RPMI8226 (cell line): ENCODE measurements around the gene DPYSL3.

Experiments
- DNase-seq: peaks from one replicate; pipeline ENCODE4 v3.0.0-alpha.2; 2015

DPYSL3 gene

GRCh38 chr5:147434049-147434448 lies 75.8 kb downstream of the DPYSL3 start:
- no peak for DNase-seq

DNA sequence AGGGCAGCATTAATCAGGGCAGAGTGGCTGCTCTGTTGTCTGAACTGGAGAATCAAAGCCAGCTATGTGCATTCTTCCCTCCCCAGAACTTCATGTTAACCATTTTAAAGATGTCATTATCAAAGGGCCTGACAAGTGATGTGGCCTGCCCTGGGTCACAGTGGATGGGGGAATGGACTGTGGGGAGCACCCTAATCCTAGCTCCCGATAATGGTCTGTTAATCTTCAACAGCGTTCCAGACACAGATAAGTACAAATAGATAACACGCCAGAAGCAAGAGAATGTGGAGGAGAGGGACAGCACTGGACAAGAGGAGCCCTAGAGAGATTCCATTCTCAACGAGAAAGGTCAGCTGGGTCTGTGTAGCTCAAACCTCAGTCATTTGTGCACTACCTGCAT lies 77.5 kb downstream of the DPYSL3 start:
- no peak for DNase-seq

GRCh38 chr5:147431586-147431985 lies 78.3 kb downstream of the DPYSL3 start:
- DNase-seq: no peak

DNA sequence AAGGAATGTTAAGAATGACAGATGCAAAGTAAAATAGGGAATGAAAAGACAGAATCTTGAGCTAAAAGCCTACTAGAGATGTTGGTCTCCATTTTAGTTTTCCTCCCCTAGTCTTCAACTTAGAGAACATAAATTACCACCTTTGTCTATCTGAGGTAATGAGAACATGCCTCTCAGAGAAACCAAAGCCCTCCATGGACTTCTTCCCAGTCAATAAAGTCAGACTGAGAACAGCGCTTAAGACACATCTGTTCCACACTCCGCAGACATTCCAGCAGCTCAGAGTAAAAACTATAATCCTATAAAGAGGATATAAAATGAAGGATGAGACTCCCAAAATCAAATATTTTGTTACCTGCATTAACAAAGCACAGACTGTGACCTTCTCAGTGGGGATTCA lies 79.2 kb downstream of the DPYSL3 start:
- no peak for DNase-seq

DNA sequence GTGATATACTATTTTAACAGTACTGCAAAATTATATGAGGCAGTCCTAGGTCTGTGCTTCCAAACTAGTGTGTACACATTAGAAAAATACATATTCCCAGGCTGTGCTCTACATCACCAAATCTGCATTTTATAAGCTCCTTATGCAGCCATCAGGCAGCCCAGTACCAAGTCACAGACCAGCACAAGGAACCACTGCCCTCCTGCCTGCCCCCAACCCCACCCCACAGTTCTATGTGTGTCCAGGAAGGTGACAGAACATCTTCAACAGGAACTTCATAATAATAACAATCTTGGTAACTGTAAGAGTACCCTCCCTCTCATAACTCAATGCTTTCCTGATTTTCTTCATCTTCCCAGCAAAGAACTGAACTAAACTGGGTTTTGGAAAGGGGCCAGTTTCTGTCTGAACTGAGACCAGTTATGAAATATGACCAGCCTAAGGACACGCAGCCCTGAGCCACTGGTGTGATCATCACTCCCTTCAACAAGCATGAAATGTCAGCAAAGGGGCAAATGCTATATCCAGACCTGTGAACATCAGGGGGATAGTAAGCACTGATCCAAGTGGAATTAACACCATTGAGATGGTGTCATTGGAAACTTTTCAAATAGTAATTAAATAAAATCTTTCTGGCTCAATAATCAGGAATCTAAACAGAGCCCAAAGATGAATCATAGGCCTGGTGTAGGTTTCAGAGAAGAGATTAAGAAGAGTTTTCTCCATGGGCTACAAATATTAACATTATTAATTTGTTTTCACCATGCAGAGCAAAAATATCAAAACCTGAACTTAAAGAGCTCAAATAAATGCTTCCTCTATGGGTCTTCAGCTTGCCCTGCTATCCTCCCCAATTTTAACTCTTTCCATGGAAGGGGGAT lies 82.1 kb downstream of the DPYSL3 start:
- no peak for DNase-seq

DNA sequence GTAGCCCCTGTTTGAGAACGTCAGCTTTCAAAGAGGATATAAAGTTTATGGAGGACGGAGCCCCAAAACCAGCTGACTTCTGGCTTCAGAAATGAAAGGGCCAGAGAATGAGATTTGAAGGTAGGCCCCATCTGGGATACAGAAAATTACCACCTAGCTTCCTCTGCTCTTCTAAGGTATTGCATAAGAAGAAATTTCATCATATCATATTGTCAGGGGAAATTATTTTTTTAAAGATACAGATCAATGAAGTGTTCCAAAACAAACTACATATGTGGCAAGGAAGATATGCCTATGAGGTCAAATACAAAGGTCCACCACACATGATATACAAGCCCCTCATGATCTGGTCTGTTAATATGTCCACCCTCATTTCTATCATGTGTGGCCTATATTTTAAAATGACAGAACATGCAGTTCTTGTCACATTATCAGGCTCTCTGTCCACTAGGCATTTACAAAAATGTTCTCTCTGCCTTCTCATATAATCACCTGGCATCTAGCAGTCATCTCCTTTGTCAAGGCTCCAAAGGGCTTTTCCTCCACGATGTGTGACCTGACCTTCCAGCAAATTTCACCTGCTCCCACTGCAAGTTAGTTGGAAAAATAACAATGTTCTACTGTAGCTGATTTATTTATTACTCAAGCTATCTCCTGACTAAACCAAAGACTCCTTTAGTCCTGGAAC lies 83.1 kb downstream of the DPYSL3 start:
- DNase-seq: no peak

DNA sequence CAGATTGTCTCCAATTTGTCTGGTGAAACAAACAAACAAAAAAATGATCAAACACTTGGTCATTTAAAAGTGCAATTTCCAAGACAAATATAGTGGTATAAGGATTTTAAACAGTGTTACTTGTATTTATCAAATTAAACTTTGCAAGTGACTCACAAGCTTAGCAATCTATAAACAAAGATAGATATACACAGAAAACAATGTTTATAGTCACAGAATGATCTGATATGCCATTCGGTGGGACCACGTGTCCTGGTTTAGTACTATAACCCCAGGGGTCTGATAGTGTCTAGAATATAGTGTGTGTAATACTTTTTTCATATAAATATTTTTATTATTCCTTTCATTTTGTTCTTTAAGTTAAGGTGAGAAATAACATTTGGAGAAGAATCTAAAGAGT lies 91.3 kb downstream of the DPYSL3 start:
- no peak for DNase-seq

DNA sequence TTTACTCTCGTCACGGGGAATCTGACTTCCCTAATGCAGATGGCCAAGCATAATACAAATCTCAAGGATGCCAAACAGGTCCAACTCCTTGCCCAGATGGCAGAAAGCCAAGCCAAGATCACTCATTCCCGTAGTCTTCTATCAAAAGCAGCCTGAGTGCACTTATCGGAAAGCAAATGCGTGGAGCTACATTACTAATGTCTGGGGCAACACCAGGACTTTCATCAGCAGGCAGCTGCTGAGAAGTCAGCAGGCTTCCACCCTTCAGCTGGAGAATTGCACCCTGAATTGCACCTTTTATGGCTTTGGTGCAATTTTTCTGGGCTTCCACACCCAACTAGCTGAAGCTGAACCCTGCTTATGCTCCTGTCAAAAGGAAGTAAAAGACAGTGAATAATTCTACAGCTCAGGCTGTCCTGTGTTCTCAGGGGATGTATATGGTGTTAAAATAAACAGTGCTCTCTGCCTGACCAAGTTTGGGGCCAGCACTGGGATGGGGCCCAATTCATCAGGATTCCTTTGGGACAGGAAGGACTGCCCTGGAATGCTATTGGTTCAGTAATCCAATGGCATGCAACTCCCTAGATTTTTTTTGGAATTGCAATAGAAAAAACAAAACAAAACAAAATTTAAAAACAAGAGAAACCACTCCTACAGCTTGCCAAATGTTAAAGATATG lies 92.6 kb downstream of the DPYSL3 start:
- DNase-seq: no peak

GRCh38 chr5:147415651-147416050 lies 94.2 kb downstream of the DPYSL3 start:
- DNase-seq: no peak

GRCh38 chr5:147413266-147413665 lies 96.6 kb downstream of the DPYSL3 start:
- DNase-seq: no peak

GRCh38 chr5:147412561-147412960 lies 97.3 kb downstream of the DPYSL3 start:
- DNase-seq: no peak

DNA sequence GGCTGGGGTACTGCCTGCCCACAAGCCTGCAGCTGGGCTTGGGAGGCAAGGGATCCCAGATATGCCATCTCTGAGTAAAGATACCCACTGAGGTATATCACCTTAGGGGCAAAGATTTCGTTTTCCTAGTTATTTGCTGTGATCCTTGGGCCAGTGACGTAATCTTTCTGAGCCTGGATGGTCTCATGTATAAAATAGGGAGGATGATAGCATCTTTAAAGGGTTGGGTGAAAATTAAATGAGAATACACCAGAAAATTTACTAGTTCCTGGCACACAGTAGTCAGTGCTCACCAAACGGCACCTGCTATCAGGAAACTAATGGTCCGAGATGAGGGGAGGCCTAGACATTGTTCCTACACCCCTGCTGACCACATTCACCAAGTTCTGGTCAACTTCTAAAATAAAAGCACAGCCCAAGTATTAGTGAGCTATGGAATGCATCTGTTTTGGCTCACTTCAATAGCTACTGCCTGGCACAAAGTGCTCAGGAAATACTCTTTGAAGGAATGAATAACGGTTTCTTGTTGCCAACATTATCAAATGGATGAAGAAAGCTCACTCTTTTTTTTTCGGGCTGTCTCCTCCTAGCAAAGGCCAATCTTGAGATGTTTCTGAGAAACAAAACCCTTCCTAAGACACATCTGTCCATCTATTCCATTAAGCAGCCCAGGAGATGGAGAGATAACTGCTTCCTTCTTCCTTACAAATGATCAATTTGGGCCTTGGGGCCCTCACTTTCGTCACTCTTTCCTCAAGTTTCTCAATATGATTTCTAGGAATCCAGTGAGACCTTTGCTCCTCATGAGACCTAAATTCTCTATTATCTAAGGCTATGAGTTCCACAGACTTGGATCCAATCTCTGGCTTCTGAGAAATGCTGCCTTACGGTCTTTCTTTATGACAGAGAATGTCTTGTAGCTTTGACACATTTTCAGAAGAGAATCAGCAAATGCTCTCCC lies 98.2 kb downstream of the DPYSL3 start:
- DNase-seq: no peak

GRCh38 chr5:147410496-147411358 lies 99.1 kb downstream of the DPYSL3 start:
- DNase-seq: no peak

GRCh38 chr5:147408980-147409379 lies 100.9 kb downstream of the DPYSL3 start:
- DNase-seq: no peak

- DNase-seq: no peak
These were observed 102.7 kb downstream of the DPYSL3 start for GRCh38 chr5:147407094-147407681.

- no peak for DNase-seq
These were observed 103.2 kb downstream of the DPYSL3 start for GRCh38 chr5:147406636-147407035.

DNA sequence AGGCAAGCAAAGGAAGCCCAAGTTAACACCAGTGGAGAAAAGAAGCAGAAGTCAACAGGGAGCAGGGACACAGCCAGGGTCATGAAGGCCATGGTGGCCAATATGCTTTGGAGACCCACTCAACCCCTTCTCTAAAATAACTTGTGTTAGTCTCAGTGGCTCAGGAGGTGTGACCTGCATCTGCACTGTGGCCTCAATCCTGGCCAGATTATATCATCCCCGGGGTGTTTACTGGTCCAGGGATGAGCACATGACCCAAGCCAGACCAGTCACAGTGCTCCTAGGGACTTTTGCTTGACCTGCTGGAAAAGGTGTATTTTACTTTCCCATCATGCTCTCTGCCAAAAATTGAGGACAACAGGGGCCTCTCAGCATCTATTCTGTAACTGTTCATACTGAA lies 105.2 kb downstream of the DPYSL3 start:
- no peak for DNase-seq

GRCh38 chr5:147403651-147404640 lies 105.9 kb downstream of the DPYSL3 start:
- peak; percentile 55 for DNase-seq

- no peak for DNase-seq
These were observed 109.0 kb downstream of the DPYSL3 start for GRCh38 chr5:147400881-147401280.
